Osteoblast (primary cell): Measurements from ENCODE around the gene MAP3K1. TPM values are rescaled to one million over a fixed set of nuclear protein-coding genes. Genes with fewer than 3 reads are reported as not detected.

Experiments used
- DNase-seq: peaks from one replicate; pipeline ENCODE4 v3.0.0; 2011; ENCODE audit warnings: low spot score, mixed read lengths; ENCODE audit not compliant: insufficient read length; ENCODE audit errors: missing footprints
- H2AFZ ChIP-seq: 2 replicates; pipeline ENCODE4 v1.6.0; 2011; ENCODE audit warnings: mild to moderate bottlenecking, low read length
- H3K27ac ChIP-seq: 2 replicates; pipeline ENCODE4 v1.5.1; 2011; ENCODE audit warnings: mild to moderate bottlenecking, low read depth, low read length, moderate library complexity
- H3K27me3 ChIP-seq: 2 replicates; pipeline ENCODE4 v1.6.0; 2012; ENCODE audit warnings: mild to moderate bottlenecking, control low read depth, inconsistent platforms, low read length, moderate library complexity; ENCODE audit not compliant: insufficient read depth
- H3K36me3 ChIP-seq: 2 replicates; pipeline ENCODE4 v1.5.1; 2011; ENCODE audit warnings: mild to moderate bottlenecking, low read length, control low read depth, moderate library complexity; ENCODE audit not compliant: insufficient read depth
- H3K4me1 ChIP-seq: 2 replicates; pipeline ENCODE4 v1.5.1; 2011; ENCODE audit warnings: mild to moderate bottlenecking, low read length, control low read depth, moderate library complexity; ENCODE audit not compliant: insufficient read depth
- H3K4me2 ChIP-seq: 2 replicates; pipeline ENCODE4 v1.6.0; 2011; ENCODE audit warnings: mild to moderate bottlenecking, low read length; ENCODE audit not compliant: insufficient read depth
- H3K4me3 ChIP-seq: fragments of 200-600 bp; sonication (generic); 3 replicates; pipeline ENCODE4 v1.5.1; 2012; ENCODE audit warnings: mild to moderate bottlenecking, low read length, inconsistent platforms; ENCODE audit not compliant: insufficient read depth
- H3K79me2 ChIP-seq: 2 replicates; pipeline ENCODE4 v1.6.0; 2012; ENCODE audit warnings: mild to moderate bottlenecking, low read length, control low read depth, inconsistent platforms; ENCODE audit not compliant: insufficient read depth
- H3K9me3 ChIP-seq: 2 replicates; pipeline ENCODE4 v1.5.1; 2011; ENCODE audit warnings: low read depth, low read length, control low read depth
- H4K20me1 ChIP-seq: 2 replicates; pipeline ENCODE4 v1.6.0; 2012; ENCODE audit warnings: mild to moderate bottlenecking, low read length, control low read depth; ENCODE audit not compliant: insufficient read depth
- total RNA-seq: library from RNA; depleted of rRNA; stranded (reverse); fragments of >200 nt; gene quantifications from 2 replicates; pipeline ENCODE4 v1.2.3, GENCODE V29; 2012
- TF ChIP-seq, protein P1 (sequence below): IDR thresholded peaks from 2 replicates; pipeline ENCODE4 v1.5.1; 2011; ENCODE audit warnings: mild to moderate bottlenecking, low read depth, low read length, moderate library complexity; ENCODE audit errors: extremely low read depth

Gene MAP3K1
- total RNA-seq, 1 donor, result 8.0 TPM

DNA sequence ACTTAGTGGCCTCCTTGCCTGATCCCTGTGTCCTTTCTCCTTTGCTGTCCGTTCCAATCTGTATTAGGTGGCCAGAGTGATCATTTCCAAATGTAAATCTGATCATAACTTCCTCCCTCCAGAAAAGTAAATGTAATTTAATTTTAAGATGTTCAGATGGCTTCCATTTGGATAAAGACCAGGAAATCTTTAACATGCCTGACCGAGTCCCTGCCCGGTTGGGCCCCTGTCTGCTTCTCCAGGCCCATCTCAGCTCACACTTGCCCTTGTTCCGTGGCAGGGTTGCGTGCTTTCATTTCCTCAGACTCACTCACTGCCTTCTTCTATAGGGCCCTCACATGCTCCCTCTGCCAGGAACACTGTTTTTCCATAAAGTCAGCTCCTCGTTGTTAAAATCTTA, 7.6 kb downstream of the MAP3K1 start:
- DNase-seq, result no peak
- no peak overlapping the region for H3K4me3 ChIP-seq
- no peaks in the 10 kb centered on the region for H3K36me3 ChIP-seq
- H4K20me1 ChIP-seq, result peaks cover 9% of the 10 kb centered on the region
- no peaks in the 10 kb centered on the region for H3K27me3 ChIP-seq
- no peak overlapping the region for H2AFZ ChIP-seq
- H3K4me1 ChIP-seq, result peaks cover 9% of the 10 kb centered on the region
- H3K4me2 ChIP-seq, result no peak overlapping the region
- TF ChIP-seq, protein P1, sequence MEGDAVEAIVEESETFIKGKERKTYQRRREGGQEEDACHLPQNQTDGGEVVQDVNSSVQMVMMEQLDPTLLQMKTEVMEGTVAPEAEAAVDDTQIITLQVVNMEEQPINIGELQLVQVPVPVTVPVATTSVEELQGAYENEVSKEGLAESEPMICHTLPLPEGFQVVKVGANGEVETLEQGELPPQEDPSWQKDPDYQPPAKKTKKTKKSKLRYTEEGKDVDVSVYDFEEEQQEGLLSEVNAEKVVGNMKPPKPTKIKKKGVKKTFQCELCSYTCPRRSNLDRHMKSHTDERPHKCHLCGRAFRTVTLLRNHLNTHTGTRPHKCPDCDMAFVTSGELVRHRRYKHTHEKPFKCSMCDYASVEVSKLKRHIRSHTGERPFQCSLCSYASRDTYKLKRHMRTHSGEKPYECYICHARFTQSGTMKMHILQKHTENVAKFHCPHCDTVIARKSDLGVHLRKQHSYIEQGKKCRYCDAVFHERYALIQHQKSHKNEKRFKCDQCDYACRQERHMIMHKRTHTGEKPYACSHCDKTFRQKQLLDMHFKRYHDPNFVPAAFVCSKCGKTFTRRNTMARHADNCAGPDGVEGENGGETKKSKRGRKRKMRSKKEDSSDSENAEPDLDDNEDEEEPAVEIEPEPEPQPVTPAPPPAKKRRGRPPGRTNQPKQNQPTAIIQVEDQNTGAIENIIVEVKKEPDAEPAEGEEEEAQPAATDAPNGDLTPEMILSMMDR, result no peak
- no peaks in the 10 kb centered on the region for H3K9me3 ChIP-seq
- H3K27ac ChIP-seq, result no peak overlapping the region
- peaks cover 73% of the 10 kb centered on the region for H3K79me2 ChIP-seq

DNA sequence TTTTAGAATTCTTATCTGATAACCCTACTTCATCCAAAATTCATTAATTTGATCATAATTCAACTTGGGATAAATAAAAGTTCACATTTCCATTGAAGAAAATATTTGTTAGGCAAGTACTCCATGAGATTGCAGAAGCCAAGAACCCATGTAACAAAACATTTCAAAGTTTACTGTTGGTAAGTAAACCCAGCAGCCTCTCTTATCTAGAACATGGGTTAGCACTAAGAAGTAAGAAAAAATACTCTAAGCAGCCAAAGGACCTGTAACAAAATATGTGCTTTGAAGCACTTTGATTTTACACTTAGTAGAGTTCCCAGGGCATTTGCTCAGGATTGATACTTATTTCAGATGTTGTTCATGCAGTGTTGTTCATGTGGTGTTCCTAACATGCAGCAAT, 8.7 kb downstream of the MAP3K1 start:
- Histone ChIP-seq H3K4me1 (peaks cover 5% of the 10 kb centered on the region), H3K27me3 (no peaks in the 10 kb centered on the region), H3K79me2 (peaks cover 74% of the 10 kb centered on the region), H3K4me3 (no peak overlapping the region), H2AFZ (no peak overlapping the region), H3K36me3 (no peaks in the 10 kb centered on the region), H3K27ac (no peak overlapping the region), H4K20me1 (peaks cover 11% of the 10 kb centered on the region), H3K9me3 (no peaks in the 10 kb centered on the region), H3K4me2 (no peak overlapping the region)
- no peak for DNase-seq
- TF ChIP-seq, protein P1, result no peak

DNA sequence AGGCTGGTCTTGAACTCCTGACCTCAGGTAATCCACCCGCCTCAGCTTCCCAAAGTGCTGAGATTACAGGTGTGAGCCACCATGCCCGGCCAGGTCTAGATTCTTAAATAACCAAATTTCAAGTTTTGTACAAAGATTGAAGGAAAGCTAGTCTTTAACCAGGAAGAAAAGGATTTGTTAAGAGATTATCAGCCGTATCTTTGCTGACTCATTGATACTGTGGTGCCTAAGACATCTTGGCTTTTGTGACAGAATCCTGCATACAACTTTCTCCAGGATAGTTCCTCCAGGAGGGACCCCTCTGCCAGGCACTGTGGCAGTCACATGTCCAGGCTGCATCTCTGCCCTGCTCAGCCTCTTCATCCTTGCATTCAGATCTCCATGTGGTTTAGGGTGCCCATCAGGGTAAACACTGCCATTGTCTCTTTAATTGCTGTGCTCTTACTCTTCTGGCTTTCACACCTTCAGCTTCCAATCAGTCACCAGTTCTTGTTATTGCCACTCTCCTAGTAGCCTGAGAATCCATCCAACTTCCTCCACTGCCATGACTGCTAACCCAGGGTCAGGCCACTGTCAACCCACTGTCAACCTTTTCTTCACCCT, 10.0 kb downstream of the MAP3K1 start:
- Histone ChIP-seq H2AFZ (no peak overlapping the region), H3K79me2 (peaks cover 73% of the 10 kb centered on the region), H4K20me1 (peaks cover 16% of the 10 kb centered on the region), H3K4me3 (no peak overlapping the region), H3K4me1 (no peaks in the 10 kb centered on the region), H3K9me3 (no peaks in the 10 kb centered on the region), H3K27me3 (no peaks in the 10 kb centered on the region), H3K27ac (no peak overlapping the region), H3K36me3 (no peaks in the 10 kb centered on the region), H3K4me2 (no peak overlapping the region)
- no peak for DNase-seq
- TF ChIP-seq, protein P1, result no peak

DNA sequence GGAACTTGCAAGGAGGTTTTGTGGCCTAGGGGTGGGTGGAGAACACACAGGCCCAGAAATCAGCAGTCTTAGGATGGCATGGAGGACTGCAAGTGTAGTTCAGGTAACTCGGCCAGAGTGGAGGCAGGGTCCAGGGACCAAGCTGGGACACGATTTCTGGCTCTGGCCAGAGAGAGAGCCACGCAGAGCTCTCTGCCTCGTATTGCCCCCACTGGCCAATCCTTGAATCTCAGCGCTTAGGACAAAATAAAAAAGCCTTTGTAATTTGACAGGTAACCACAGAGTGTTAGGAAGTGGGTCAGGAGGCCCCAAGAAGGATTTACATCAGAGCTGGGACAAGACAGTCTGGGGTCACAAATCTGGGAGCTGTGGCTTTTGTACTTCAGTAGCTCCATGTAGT, 11.7 kb downstream of the MAP3K1 start:
- Histone ChIP-seq H3K4me2 (no peak overlapping the region), H3K4me3 (no peak overlapping the region), H3K27ac (no peak overlapping the region), H3K36me3 (no peaks in the 10 kb centered on the region), H4K20me1 (peaks cover 16% of the 10 kb centered on the region), H2AFZ (no peak overlapping the region), H3K27me3 (no peaks in the 10 kb centered on the region), H3K9me3 (no peaks in the 10 kb centered on the region), H3K4me1 (no peaks in the 10 kb centered on the region), H3K79me2 (peaks cover 66% of the 10 kb centered on the region)
- no peak for DNase-seq
- TF ChIP-seq, protein P1, result peak; percentile 34
